K562 (cell line): Measurements from ENCODE around the gene SCAPER.

Source experiments
- BRD4 ChIP-seq: fragments of 200-600 bp; sonication (generic); IDR thresholded peaks from 2 replicates; pipeline ENCODE4 v1.6.1; 2017; ENCODE audit warnings: inconsistent platforms
- NR2F6 ChIP-seq: fragments of 450-650 bp; formaldehyde crosslinking; IDR thresholded peaks from 2 replicates; pipeline ENCODE4 v1.4.0; 2020; ENCODE audit warnings: mild to moderate bottlenecking
- POLR2A ChIP-seq: fragments of 450-650 bp; conservative IDR thresholded peaks from 2 replicates; pipeline ENCODE4 v1.6.1; 2016
- TF ChIP-seq, protein P1 (sequence below), 3 experiments: IDR thresholded peaks in 2 of 3; conservative IDR thresholded peaks in 1 of 3; 2 replicates each; pipeline ENCODE4 v1.5.1; 2011 to 2012; ENCODE audit warnings: low read length in 3 of 3, mild to moderate bottlenecking in 3 of 3, control low read depth in 2 of 3, improper control_type of control experiment in 1 of 3, inconsistent platforms in 1 of 3, low read depth in 1 of 3, mixed read lengths in 1 of 3, moderate library complexity in 1 of 3; ENCODE audit not compliant: insufficient read depth in 2 of 3
- TF ChIP-seq, protein P2 (sequence below): fragments of 450-650 bp; IDR thresholded peaks from 2 replicates; pipeline ENCODE4 v1.6.1; 2018; ENCODE audit not compliant: partially characterized antibody
- TF ChIP-seq, protein P3 (sequence below): fragments of 450-650 bp; IDR thresholded peaks from 2 replicates; pipeline ENCODE4 v1.6.1; 2016; ENCODE audit warnings: antibody characterized with exemption

DNA sequence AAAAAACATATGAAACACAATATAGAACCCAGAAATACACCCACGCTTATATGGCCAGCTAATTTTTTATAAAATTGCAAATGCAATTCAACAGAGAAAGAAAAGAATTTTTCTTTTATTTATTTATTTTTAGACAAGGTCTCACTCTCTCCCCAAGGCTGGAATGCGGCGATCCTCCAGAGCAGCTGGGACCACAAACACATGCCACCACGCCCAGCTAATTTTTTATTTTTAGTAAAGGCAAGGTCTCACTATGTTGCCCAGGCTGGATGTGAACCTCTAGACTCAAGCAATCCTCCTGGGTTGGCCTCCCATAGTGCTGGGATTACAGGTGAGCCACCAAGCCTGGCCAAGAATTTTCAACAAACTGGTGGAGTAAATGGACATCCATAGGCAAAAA, 117.9 kb downstream of the SCAPER start:
- TF ChIP-seq, protein P1, sequence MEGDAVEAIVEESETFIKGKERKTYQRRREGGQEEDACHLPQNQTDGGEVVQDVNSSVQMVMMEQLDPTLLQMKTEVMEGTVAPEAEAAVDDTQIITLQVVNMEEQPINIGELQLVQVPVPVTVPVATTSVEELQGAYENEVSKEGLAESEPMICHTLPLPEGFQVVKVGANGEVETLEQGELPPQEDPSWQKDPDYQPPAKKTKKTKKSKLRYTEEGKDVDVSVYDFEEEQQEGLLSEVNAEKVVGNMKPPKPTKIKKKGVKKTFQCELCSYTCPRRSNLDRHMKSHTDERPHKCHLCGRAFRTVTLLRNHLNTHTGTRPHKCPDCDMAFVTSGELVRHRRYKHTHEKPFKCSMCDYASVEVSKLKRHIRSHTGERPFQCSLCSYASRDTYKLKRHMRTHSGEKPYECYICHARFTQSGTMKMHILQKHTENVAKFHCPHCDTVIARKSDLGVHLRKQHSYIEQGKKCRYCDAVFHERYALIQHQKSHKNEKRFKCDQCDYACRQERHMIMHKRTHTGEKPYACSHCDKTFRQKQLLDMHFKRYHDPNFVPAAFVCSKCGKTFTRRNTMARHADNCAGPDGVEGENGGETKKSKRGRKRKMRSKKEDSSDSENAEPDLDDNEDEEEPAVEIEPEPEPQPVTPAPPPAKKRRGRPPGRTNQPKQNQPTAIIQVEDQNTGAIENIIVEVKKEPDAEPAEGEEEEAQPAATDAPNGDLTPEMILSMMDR (IDR thresholded peaks at IDR 0.05 in 2 of 3, conservative IDR thresholded peaks at IDR 0.05 in 1 of 3; ENCODE audit: insufficient read depth in 2 of 3, low read depth in 1 of 3, low read length in 3 of 3): no peak
- TF ChIP-seq BRD4: no peak
- TF ChIP-seq NR2F6 (CRISPR knock-in tag): no peak
- TF ChIP-seq, protein P2, sequence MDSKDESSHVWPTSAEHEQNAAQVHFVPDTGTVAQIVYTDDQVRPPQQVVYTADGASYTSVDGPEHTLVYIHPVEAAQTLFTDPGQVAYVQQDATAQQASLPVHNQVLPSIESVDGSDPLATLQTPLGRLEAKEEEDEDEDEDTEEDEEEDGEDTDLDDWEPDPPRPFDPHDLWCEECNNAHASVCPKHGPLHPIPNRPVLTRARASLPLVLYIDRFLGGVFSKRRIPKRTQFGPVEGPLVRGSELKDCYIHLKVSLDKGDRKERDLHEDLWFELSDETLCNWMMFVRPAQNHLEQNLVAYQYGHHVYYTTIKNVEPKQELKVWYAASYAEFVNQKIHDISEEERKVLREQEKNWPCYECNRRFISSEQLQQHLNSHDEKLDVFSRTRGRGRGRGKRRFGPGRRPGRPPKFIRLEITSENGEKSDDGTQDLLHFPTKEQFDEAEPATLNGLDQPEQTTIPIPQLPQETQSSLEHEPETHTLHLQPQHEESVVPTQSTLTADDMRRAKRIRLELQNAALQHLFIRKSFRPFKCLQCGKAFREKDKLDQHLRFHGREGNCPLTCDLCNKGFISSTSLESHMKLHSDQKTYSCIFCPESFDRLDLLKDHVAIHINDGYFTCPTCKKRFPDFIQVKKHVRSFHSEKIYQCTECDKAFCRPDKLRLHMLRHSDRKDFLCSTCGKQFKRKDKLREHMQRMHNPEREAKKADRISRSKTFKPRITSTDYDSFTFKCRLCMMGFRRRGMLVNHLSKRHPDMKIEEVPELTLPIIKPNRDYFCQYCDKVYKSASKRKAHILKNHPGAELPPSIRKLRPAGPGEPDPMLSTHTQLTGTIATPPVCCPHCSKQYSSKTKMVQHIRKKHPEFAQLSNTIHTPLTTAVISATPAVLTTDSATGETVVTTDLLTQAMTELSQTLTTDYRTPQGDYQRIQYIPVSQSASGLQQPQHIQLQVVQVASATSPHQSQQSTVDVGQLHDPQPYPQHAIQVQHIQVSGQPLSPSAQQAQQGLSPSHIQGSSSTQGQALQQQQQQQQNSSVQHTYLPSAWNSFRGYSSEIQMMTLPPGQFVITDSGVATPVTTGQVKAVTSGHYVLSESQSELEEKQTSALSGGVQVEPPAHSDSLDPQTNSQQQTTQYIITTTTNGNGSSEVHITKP: no peak
- TF ChIP-seq, protein P3, sequence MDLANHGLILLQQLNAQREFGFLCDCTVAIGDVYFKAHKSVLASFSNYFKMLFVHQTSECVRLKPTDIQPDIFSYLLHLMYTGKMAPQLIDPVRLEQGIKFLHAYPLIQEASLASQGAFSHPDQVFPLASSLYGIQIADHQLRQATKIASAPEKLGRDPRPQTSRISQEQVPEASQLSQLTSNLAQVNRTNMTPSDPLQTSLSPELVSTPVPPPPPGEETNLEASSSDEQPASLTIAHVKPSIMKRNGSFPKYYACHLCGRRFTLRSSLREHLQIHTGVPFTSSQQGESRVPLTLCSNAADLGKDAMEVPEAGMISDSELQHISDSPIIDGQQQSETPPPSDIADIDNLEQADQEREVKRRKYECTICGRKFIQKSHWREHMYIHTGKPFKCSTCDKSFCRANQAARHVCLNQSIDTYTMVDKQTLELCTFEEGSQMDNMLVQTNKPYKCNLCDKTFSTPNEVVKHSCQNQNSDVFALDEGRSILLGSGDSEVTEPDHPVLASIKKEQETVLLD: no peak
- TF ChIP-seq POLR2A: no peak
